ENCODE results near the gene CHST2.

The CHST2 gene

GRCh38 chr3:143090486-143090885 is 29.1 kb upstream of the CHST2 start:
- H3K4me1 Mint-ChIP-seq (ENCODE audit: low read depth): no peaks in the 10 kb centered on the region
- H3K4me3 Mint-ChIP-seq: no peak overlapping the region
- no peaks in the 10 kb centered on the region for H3K27me3 Mint-ChIP-seq
- no peaks in the 10 kb centered on the region for H3K9me3 Mint-ChIP-seq (ENCODE audit: low read depth)
- no peak overlapping the region for H3K27ac Mint-ChIP-seq
- H3K36me3 Mint-ChIP-seq: no peaks in the 10 kb centered on the region

GRCh38 chr3:143090976-143091837 is 28.4 kb upstream of the CHST2 start:
- Mint-ChIP-seq H3K36me3 (no peaks in the 10 kb centered on the region), H3K9me3 (ENCODE audit: low read depth) (no peaks in the 10 kb centered on the region), H3K27me3 (no peaks in the 10 kb centered on the region), H3K4me3 (no peak overlapping the region), H3K27ac (no peak overlapping the region), H3K4me1 (ENCODE audit: low read depth) (no peaks in the 10 kb centered on the region)

- no peaks in the 10 kb centered on the region for H3K4me1 Mint-ChIP-seq (ENCODE audit: low read depth)
- no peaks in the 10 kb centered on the region for H3K9me3 Mint-ChIP-seq (ENCODE audit: low read depth)
- H3K27me3 Mint-ChIP-seq: no peaks in the 10 kb centered on the region
- no peak overlapping the region for H3K4me3 Mint-ChIP-seq
- no peak overlapping the region for H3K27ac Mint-ChIP-seq
- H3K36me3 Mint-ChIP-seq: no peaks in the 10 kb centered on the region
Observed at GRCh38 chr3:143092191-143092590, 27.4 kb upstream of the CHST2 start.

GRCh38 chr3:143095813-143096212 is 23.8 kb upstream of the CHST2 start:
- H3K36me3 Mint-ChIP-seq: no peaks in the 10 kb centered on the region
- H3K27me3 Mint-ChIP-seq: no peaks in the 10 kb centered on the region
- no peak overlapping the region for H3K27ac Mint-ChIP-seq
- no peak overlapping the region for H3K4me3 Mint-ChIP-seq
- no peaks in the 10 kb centered on the region for H3K4me1 Mint-ChIP-seq (ENCODE audit: low read depth)
- no peaks in the 10 kb centered on the region for H3K9me3 Mint-ChIP-seq (ENCODE audit: low read depth)

- H3K27ac Mint-ChIP-seq: no peak overlapping the region
- no peaks in the 10 kb centered on the region for H3K27me3 Mint-ChIP-seq
- H3K4me3 Mint-ChIP-seq: no peak overlapping the region
- H3K9me3 Mint-ChIP-seq (ENCODE audit: low read depth): no peaks in the 10 kb centered on the region
- H3K4me1 Mint-ChIP-seq (ENCODE audit: low read depth): no peaks in the 10 kb centered on the region
- H3K36me3 Mint-ChIP-seq: no peaks in the 10 kb centered on the region
Observed at GRCh38 chr3:143098032-143098764, 21.4 kb upstream of the CHST2 start.

- Mint-ChIP-seq H3K27me3 (no peaks in the 10 kb centered on the region), H3K36me3 (no peaks in the 10 kb centered on the region), H3K4me3 (no peak overlapping the region), H3K27ac (no peak overlapping the region), H3K9me3 (ENCODE audit: low read depth) (no peaks in the 10 kb centered on the region), H3K4me1 (ENCODE audit: low read depth) (no peaks in the 10 kb centered on the region)
Observed at GRCh38 chr3:143099210-143099609, 20.4 kb upstream of the CHST2 start.

GRCh38 chr3:143099690-143100089 is 19.9 kb upstream of the CHST2 start:
- Mint-ChIP-seq H3K9me3 (ENCODE audit: low read depth) (no peaks in the 10 kb centered on the region), H3K4me1 (ENCODE audit: low read depth) (no peaks in the 10 kb centered on the region), H3K36me3 (no peaks in the 10 kb centered on the region), H3K27me3 (no peaks in the 10 kb centered on the region), H3K4me3 (no peak overlapping the region), H3K27ac (no peak overlapping the region)

- H3K4me3 Mint-ChIP-seq: no peak overlapping the region
- H3K27me3 Mint-ChIP-seq: no peaks in the 10 kb centered on the region
- no peaks in the 10 kb centered on the region for H3K9me3 Mint-ChIP-seq (ENCODE audit: low read depth)
- H3K4me1 Mint-ChIP-seq (ENCODE audit: low read depth): no peaks in the 10 kb centered on the region
- no peak overlapping the region for H3K27ac Mint-ChIP-seq
- H3K36me3 Mint-ChIP-seq: no peaks in the 10 kb centered on the region
Observed at GRCh38 chr3:143100451-143100850, 19.1 kb upstream of the CHST2 start.

- H3K4me3 Mint-ChIP-seq: no peak overlapping the region
- no peaks in the 10 kb centered on the region for H3K27me3 Mint-ChIP-seq
- H3K9me3 Mint-ChIP-seq (ENCODE audit: low read depth): peaks cover 7% of the 10 kb centered on the region
- H3K4me1 Mint-ChIP-seq (ENCODE audit: low read depth): no peaks in the 10 kb centered on the region
- H3K36me3 Mint-ChIP-seq: peaks cover 10% of the 10 kb centered on the region
- no peak overlapping the region for H3K27ac Mint-ChIP-seq
Observed at GRCh38 chr3:143101792-143102381, 17.7 kb upstream of the CHST2 start.

- peaks cover 10% of the 10 kb centered on the region for H3K36me3 Mint-ChIP-seq
- peaks cover 7% of the 10 kb centered on the region for H3K9me3 Mint-ChIP-seq (ENCODE audit: low read depth)
- H3K4me1 Mint-ChIP-seq (ENCODE audit: low read depth): no peaks in the 10 kb centered on the region
- no peak overlapping the region for H3K4me3 Mint-ChIP-seq
- no peak overlapping the region for H3K27ac Mint-ChIP-seq
- no peaks in the 10 kb centered on the region for H3K27me3 Mint-ChIP-seq
Observed at GRCh38 chr3:143103652-143104051, 15.9 kb upstream of the CHST2 start.

- peaks cover 10% of the 10 kb centered on the region for H3K36me3 Mint-ChIP-seq
- no peak overlapping the region for H3K27ac Mint-ChIP-seq
- no peaks in the 10 kb centered on the region for H3K27me3 Mint-ChIP-seq
- H3K4me1 Mint-ChIP-seq (ENCODE audit: low read depth): no peaks in the 10 kb centered on the region
- peaks cover 7% of the 10 kb centered on the region for H3K9me3 Mint-ChIP-seq (ENCODE audit: low read depth)
- no peak overlapping the region for H3K4me3 Mint-ChIP-seq
Observed at GRCh38 chr3:143105170-143105569, 14.4 kb upstream of the CHST2 start.

- peaks cover 7% of the 10 kb centered on the region for H3K9me3 Mint-ChIP-seq (ENCODE audit: low read depth)
- H3K27ac Mint-ChIP-seq: no peak overlapping the region
- peaks cover 13% of the 10 kb centered on the region for H3K36me3 Mint-ChIP-seq
- H3K4me3 Mint-ChIP-seq: no peak overlapping the region
- H3K4me1 Mint-ChIP-seq (ENCODE audit: low read depth): no peaks in the 10 kb centered on the region
- H3K27me3 Mint-ChIP-seq: no peaks in the 10 kb centered on the region
Observed at GRCh38 chr3:143109861-143110260, 9.7 kb upstream of the CHST2 start.

- Mint-ChIP-seq H3K4me3 (no peak overlapping the region), H3K27ac (no peak overlapping the region), H3K4me1 (ENCODE audit: low read depth) (no peaks in the 10 kb centered on the region), H3K9me3 (ENCODE audit: low read depth) (peaks cover 7% of the 10 kb centered on the region), H3K36me3 (peaks cover 13% of the 10 kb centered on the region), H3K27me3 (no peaks in the 10 kb centered on the region)
Observed at GRCh38 chr3:143110371-143110770, 9.2 kb upstream of the CHST2 start.

GRCh38 chr3:143118630-143119008 is 952 bp upstream of the CHST2 start:
- H3K4me3 Mint-ChIP-seq: peak overlapping the region; percentile 91
- H3K27ac Mint-ChIP-seq: peak overlapping the region; percentile 41
- peaks cover 3% of the 10 kb centered on the region for H3K36me3 Mint-ChIP-seq
- no peaks in the 10 kb centered on the region for H3K27me3 Mint-ChIP-seq
- peaks cover 28% of the 10 kb centered on the region for H3K4me1 Mint-ChIP-seq (ENCODE audit: low read depth)
- no peaks in the 10 kb centered on the region for H3K9me3 Mint-ChIP-seq (ENCODE audit: low read depth)

GRCh38 chr3:143119974-143120715 is 574 bp downstream of the CHST2 start:
- Mint-ChIP-seq H3K9me3 (ENCODE audit: low read depth) (no peaks in the 10 kb centered on the region), H3K4me1 (ENCODE audit: low read depth) (peaks cover 43% of the 10 kb centered on the region), H3K27ac (no peak overlapping the region), H3K27me3 (no peaks in the 10 kb centered on the region), H3K36me3 (no peaks in the 10 kb centered on the region), H3K4me3 (peak overlapping the region; percentile 85)
